ENCODE results near the gene GRM8. TPM values are rescaled to one million over a fixed set of nuclear protein-coding genes. Genes with fewer than 3 reads are reported as not detected.

The GRM8 gene
- total RNA-seq, 1 donor from 2014 or later: under 0.01 TPM

DNA sequence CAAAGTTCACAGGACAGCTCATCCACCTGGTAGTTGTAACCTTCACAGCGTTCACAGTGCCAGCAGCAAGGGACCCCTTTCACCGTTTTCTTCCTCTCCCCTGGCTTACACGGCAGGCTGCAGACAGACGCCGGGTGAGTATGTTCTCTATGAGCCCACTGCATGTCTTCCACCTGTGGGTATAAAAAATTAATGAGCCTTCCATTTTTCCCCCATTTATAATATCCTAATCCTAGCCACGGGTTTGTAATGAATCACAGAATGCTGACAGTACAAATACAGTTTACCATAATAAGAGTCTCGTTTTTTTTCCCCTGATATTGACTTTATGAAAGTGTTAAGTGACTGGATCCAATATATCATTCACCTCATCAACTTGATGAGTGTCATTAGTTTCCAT is 719.0 kb downstream of the GRM8 start:
- no peak for DNase-seq (ENCODE audit: low read depth, low spot score)

GRCh38 chr7:126529833-126530232 is 722.9 kb downstream of the GRM8 start:
- no peak for DNase-seq (ENCODE audit: low read depth, low spot score)

GRCh38 chr7:126529254-126529653 is 723.5 kb downstream of the GRM8 start:
- DNase-seq (ENCODE audit: low read depth, low spot score): no peak

GRCh38 chr7:126525906-126526305 is 726.8 kb downstream of the GRM8 start:
- no peak for DNase-seq (ENCODE audit: low read depth, low spot score)

- DNase-seq (ENCODE audit: low read depth, low spot score): no peak
These were observed 727.8 kb downstream of the GRM8 start for GRCh38 chr7:126524967-126525366.

DNA sequence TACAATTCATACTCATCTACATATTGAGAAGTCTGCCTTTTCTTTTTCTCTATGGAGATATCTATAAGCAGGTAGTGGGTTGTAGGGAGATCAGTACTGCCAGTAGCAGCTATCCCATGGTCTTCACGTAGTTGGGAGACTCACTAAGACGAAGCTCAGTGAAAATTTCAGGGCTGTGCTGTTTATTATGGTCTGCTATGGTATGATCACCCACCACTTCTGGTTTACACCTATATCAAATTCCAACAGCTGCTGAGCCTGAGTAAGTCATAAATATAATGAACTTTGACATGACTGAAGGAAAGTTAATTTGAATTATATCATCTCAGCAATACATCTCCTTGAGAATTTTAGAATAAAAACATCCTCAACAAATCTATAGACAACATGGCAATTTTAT is 741.7 kb downstream of the GRM8 start:
- DNase-seq (ENCODE audit: low read depth, low spot score): no peak

DNA sequence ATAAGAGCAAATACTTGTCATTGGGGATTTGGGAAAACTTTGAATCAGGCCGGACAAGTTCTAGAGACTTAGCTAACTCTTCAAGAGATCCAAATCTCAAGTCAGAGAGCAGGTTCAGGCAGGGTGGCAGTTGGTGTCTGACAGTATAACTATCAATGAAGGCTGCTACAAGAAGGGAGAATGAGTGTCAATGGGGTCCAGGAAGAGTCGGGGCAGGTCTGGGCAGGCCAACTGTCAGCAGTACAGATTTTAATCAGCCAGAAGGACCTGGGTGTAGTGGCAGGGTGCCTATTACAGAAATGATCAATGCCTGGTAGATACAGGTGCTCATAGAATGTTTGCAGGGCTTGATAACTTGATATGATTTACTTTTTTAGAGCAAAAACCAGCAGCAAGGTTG is 751.1 kb downstream of the GRM8 start:
- DNase-seq (ENCODE audit: low read depth, low spot score): no peak

DNA sequence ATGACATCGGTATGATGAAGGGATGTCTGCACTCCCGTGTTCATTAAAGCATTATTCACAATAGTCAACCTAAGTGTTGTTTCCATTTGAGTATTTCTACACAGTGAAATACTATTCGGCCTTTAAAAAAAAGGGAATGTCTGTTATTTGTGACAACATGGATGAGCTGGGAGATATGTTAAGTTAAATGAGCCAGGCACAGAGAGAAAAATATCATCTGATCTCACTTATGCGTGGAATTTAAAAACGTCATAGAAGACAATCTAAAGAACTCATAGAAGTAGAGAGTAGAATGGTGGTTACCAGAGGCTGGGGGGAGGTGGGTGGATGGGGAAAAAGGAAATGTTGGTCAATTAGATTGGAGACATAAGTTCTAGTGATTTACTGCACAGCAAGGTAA is 753.3 kb downstream of the GRM8 start:
- DNase-seq (ENCODE audit: low read depth, low spot score): no peak

- no peak for DNase-seq (ENCODE audit: low read depth, low spot score)
These were observed 757.0 kb downstream of the GRM8 start for GRCh38 chr7:126495733-126496132.

DNA sequence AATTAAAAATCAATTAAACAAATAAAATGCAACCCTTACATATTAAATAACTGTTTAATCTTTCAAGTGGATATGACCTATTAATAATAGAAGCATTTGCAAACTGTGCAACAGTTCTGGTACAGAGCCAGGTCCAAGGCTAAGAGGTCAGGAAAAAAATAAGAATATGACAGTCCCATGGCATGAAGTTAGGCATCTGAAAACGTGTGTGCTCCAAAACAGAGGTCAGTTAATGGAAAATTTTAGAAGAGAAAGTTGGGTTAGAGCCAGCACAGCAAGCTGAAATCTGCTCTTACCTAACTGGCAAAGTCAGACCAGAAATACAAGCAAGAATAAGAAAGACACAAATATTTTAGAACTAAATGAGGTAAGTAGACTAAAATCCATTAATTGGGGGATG is 757.7 kb downstream of the GRM8 start:
- DNase-seq (ENCODE audit: low read depth, low spot score): no peak

- DNase-seq (ENCODE audit: low read depth, low spot score): no peak
These were observed 758.9 kb downstream of the GRM8 start for GRCh38 chr7:126493801-126494200.

DNA sequence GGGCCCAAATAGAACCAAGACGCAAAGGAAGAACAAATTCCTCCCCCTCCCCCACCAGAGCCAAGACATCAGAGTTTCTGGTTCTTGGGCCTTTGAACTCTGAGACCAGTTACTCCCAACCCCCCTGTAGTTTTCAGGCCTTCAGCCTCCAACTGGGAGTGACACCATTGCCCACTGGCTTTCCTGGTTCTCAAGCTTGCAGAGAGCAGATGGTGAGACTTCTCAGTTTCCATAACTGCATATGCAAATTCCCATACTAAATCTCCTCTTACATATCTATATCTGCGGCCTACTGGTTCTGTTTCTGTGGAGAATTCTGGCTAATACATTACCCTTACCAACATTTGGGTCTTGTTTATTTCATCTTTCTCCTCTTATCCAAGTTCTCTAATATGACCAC is 762.9 kb downstream of the GRM8 start:
- DNase-seq (ENCODE audit: low read depth, low spot score): no peak

- no peak for DNase-seq (ENCODE audit: low read depth, low spot score)
These were observed 764.9 kb downstream of the GRM8 start for GRCh38 chr7:126487728-126488442.

DNA sequence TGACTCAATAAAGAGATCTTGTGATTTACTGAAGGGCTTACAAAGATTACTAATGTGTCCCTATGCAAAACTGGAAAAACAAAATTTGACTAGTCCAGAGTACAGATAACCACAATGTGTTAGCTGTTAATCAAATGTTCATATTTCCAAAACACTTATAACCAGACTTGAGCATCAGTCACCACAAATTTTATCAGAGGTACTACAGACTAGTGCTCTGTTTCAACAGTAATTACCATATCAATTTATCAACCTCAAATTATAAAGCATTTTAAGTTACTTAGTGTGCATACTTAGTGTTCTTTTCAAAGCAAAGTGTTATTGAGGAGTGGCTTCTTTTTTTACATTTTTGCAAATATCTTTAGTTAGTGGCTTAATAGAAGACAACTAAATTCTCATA is 765.9 kb downstream of the GRM8 start:
- DNase-seq (ENCODE audit: low read depth, low spot score): no peak

DNA sequence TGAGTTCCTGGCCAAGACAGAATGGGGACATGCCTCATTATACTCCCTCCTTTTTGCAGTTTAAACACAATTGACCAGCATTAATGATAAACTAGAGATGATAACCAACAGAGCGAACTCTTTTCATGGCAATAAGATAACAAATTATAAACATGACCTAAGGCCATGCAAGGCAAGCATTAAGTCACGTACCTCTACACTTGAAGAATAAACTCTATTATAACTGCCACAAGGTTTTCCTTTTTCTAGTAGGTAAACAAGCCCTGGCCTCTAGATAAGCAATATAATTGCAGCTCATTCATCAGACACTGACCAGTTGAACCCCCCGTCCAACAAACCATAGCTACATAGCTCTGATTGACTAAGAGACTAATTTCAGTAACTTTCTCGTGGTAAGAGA is 767.0 kb downstream of the GRM8 start:
- no peak for DNase-seq (ENCODE audit: low read depth, low spot score)

DNA sequence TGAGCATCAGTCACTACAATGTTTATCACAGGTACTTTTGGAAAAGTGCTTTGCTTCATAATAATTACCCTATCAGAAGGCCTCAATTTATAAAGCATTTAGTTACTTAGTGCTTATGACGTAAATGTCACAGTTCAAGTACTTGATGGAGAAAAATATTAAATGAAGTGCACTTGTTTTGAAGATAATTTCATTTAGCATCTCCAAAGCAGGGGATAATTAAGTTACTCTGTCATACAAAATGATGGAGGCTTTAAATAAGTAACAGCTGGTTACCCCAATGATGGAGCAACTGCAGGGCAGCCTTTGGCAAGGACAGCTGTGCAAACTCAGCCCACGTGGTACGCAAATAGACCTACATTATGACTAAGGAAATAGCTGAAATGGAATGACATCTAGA is 768.8 kb downstream of the GRM8 start:
- DNase-seq (ENCODE audit: low read depth, low spot score): no peak

DNA sequence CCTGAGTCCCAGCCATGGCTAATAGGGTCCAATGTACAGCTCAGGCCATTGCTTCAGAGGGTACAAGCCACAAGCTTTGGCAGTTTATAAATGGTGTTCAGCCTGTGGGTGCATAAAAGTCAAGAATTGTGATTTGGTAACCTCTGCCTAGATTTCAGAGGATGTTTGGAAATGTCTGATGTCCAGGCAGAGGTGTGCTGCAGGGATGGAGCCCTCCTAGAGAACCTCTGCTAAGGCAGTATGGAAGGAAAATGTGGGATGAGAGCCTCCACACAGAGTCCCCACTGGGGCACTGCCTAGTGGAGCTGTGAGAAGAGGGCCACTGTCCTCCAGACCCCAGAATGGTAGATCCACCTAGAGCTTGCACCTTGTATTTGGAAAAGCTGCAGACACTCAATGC is 779.9 kb downstream of the GRM8 start:
- DNase-seq (ENCODE audit: low read depth, low spot score): no peak

- no peak for DNase-seq (ENCODE audit: low read depth, low spot score)
These were observed 790.3 kb downstream of the GRM8 start for GRCh38 chr7:126462405-126462804.

- no peak for DNase-seq (ENCODE audit: low read depth, low spot score)
These were observed 792.1 kb downstream of the GRM8 start for GRCh38 chr7:126460664-126461063.

GRCh38 chr7:126453104-126453503 is 799.6 kb downstream of the GRM8 start:
- DNase-seq (ENCODE audit: low read depth, low spot score): no peak

GRCh38 chr7:126450269-126450671 is 802.5 kb downstream of the GRM8 start:
- DNase-seq (ENCODE audit: low read depth, low spot score): no peak

GRCh38 chr7:126449611-126450268 is 803.0 kb downstream of the GRM8 start:
- no peak for DNase-seq (ENCODE audit: low read depth, low spot score)

DNA sequence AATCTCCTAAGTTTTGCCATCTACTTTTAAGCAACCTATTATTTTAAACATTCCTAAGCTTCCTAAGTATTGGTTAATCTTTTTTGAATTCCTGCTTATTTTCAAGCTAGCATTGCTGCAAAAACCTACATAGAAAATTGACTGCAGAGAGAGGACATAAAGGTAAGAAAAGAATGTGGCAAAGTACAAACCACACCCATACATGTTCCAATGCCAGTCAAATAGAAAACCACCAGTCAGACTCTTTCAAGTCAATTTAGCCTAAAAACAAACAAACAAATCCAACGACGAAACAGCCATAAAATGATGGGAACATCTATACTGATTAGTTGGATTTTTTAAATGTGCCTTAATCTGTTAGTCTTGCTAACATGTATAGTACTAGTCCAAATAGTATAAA is 804.8 kb downstream of the GRM8 start:
- no peak for DNase-seq (ENCODE audit: low read depth, low spot score)
